Right lobe of liver (tissue), 4 donors: ENCODE measurements around the gene TNFRSF1A.
A peak's percentile ranks its signal among the peaks of the same experiment; 100 is the strongest.

Experiments
- CTCF ChIP-seq, 4 donors: fragments of 200-600 bp in 3 of 4; fragments of 450-650 bp in 1 of 4; IDR thresholded peaks; one replicate each; pipeline versions ENCODE4 v1.5.1 to v1.8.0; 2016 to 2022; ENCODE audit warnings: antibody characterized with exemption in 4 of 4, mild to moderate bottlenecking in 2 of 4
- POLR2A ChIP-seq: fragments of 450-650 bp; IDR thresholded peaks from one replicate; pipeline ENCODE4 v1.6.1; 2017; ENCODE audit warnings: antibody characterized with exemption, mild to moderate bottlenecking
- donor health status: DM: no; HTN: no; CAD: no.
- donor health status: DM: no; HTN: no; CAD: no.
- donor health status: DM: no; HTN: yes; CAD: no.

GRCh38 chr12:6363330-6364043 is 21.6 kb upstream of the TNFRSF1A start:
- TF ChIP-seq CTCF (IDR thresholded peaks at IDR 0.05) (no peak), POLR2A (peak; percentile 78)
